ENCODE results near the gene ETS1.

Gene ETS1

DNA sequence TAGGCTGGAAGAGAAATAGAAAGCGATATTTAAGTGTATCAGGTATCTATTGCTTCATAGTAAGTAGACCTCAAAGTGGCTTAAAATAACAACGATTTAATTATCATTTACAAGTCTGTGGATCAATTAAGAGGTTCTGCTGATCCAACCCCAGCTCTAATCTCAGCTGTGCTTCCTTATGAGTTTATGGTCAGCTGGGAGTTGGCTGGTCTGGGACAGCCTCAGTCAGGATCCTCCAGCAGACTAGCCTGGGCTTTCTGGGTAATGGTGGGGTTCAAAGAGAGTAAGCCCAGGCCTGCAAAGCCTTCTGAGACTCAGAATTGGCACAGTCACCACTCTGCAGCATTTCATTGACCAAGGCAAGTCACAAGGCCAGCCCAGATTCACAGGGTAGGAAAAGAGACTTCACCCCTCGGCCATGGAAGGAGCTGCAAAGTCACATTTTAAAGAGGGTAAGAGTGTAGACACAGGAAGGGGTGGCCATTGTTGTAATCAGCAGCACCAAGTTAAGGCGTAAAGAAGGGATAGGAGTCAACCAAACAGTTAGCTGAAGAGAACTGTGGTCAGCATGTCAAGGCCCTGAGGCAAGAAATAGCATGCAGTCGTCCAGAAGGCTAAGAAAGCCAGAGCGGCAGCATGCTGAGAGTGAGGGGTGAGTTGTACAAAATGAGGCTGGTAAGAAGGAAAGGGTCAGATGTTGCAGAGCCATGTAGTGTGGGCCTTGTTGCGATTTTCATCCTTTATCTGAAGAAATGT is 168.2 kb downstream of the ETS1 start:
- CTCF ChIA-PET = interaction anchor here (0.9 kb wide), 1 partner anchor 78 kb away, joined by 4 read pairs; no protein-coding TSS in a partner anchor
- Mint-ChIP-seq H3K4me1 (peaks cover 25% of the 10 kb centered on the region), H3K27ac (no peak overlapping the region), H3K9me3 (no peaks in the 10 kb centered on the region), H3K4me3 (no peak overlapping the region), H3K36me3 (no peaks in the 10 kb centered on the region), H3K27me3 (no peaks in the 10 kb centered on the region)
- DNase-seq = no peak

DNA sequence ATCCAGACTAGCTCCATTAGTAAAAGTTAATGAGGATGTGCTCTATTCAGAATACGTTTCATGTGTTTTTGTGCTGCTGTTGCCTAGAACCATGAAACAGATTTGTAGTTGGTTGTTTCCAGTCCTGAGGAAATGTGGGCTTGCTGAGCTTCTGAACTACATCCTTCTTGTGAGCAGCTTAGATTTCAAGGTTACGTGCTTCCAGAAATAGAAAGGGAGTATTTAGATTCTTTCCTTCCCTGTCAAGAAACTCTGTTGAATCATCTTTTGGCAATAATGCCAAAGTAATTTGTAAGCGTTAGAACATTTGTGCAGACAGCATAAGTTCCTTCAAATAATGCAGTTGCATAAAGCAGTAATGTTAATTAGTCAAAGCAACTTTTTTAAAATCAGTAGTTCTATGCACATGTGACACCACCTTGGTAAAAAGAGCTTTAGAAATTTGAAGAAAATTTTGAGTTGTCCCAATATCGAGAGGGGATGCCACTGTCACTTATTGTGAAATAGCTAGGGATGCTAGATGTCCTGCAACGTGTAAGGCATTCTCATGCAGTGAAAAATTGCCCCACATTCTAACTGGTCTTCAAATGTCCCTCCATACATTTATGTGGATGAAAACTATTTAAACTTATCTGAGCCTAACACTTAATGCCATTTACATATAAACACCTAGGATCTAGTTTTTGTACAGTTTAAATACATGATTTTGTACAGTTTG is 169.6 kb downstream of the ETS1 start:
- Mint-ChIP-seq H3K27ac (no peak overlapping the region), H3K27me3 (no peaks in the 10 kb centered on the region), H3K9me3 (no peaks in the 10 kb centered on the region), H3K4me1 (peaks cover 28% of the 10 kb centered on the region), H3K4me3 (no peak overlapping the region), H3K36me3 (no peaks in the 10 kb centered on the region)
- no peak for DNase-seq
- CTCF ChIA-PET = interaction anchor here (1.0 to 1.4 kb wide), 2 partner anchors 14 to 245 kb away, joined by 3 to 4 read pairs; no protein-coding TSS in a partner anchor

DNA sequence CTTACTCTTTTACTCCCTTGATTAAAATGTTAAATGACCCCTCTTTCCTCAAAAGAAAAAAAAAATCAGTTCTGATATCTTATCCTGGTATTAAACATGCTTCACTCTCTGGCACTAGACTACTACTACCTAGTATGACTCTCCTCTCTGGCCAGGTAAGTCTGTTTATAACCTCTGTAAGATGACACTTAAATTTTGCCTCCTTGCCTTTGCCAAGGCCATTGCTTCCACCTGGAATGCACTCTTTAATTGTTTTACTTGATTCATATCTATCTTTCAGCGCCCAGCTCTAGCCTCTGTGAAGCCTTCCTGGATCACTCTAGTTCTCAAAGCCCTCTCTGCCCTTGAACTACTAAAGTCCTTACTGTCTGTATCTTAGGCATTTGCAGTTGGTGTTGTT is 170.4 kb downstream of the ETS1 start:
- no peaks in the 10 kb centered on the region for H3K27me3 Mint-ChIP-seq
- peaks cover 28% of the 10 kb centered on the region for H3K4me1 Mint-ChIP-seq
- DNase-seq = no peak
- no peaks in the 10 kb centered on the region for H3K9me3 Mint-ChIP-seq
- no peak overlapping the region for H3K27ac Mint-ChIP-seq
- H3K36me3 Mint-ChIP-seq = no peaks in the 10 kb centered on the region
- CTCF ChIA-PET = interaction anchor here (1.0 to 1.4 kb wide), 2 partner anchors 15 to 244 kb away, joined by 3 to 4 read pairs; no protein-coding TSS in a partner anchor
- no peak overlapping the region for H3K4me3 Mint-ChIP-seq

DNA sequence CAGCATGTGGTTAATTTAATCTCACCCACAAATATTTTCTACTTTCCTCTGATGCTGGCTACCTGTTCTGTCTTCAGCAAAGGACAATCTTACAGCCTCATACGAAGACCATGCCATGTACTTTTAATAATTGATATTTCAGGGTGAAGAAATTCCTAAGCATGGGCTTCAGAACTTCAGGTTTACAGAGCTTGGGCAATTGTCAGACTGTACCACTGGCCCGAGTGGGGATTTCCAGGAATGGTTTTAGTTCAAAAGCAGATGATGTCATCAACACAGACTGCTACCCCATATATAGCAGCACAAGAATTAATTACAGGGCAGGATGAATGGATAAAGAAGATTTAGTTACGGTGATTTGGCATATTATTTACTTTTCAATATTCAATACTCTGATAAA is 171.8 kb downstream of the ETS1 start:
- Mint-ChIP-seq H3K27me3 (no peaks in the 10 kb centered on the region), H3K9me3 (no peaks in the 10 kb centered on the region), H3K36me3 (no peaks in the 10 kb centered on the region), H3K4me1 (peaks cover 34% of the 10 kb centered on the region), H3K4me3 (no peak overlapping the region), H3K27ac (no peak overlapping the region)
- no peak for DNase-seq
- CTCF ChIA-PET = no interaction called here

DNA sequence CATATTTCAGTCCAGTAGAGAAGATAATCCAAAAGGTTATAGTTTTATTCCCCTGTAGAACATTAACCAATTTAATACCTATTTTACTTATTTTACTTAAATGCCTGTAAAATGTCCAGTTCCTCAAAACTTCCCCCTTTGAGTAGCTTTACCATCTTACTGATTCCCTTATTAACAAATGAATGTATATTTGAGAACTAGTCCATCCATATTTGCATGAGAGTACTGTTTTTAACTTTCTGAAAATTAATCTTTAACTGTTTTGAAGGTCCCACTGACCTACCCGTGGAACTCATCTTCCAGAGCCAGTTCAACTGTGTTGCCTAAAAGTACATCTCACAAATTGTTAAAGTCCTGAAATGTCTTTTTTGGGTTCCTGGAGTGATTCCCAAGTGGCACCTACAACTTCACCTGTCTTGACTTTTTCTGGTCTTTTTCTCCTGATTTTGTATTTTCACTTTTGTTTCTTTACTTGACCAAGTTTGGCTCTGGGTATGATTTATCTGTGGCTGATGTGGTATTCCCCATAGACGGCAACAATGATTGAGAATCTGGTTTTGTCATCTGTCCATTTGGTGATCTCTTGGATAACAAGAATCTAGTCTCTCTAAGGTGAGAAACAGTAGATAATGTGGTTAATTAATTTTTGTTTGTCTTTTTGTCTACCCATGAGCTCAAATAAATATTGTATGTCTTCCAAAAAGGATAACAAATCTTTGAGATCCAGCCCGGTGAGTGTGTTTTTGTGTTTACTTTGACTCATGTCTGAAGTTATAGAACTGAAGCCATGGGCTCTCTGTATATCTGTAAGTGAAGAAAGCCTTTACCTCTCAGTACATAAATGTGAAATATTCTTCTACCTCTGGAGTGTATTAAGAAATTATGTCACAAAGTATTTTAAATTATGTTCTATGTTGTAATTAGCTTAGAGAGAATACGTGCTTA is 174.2 kb downstream of the ETS1 start:
- Mint-ChIP-seq H3K9me3 (no peaks in the 10 kb centered on the region), H3K27ac (no peak overlapping the region), H3K4me1 (peaks cover 34% of the 10 kb centered on the region), H3K27me3 (no peaks in the 10 kb centered on the region), H3K36me3 (no peaks in the 10 kb centered on the region), H3K4me3 (no peak overlapping the region)
- no peak for DNase-seq
- CTCF ChIA-PET = no interaction called here

DNA sequence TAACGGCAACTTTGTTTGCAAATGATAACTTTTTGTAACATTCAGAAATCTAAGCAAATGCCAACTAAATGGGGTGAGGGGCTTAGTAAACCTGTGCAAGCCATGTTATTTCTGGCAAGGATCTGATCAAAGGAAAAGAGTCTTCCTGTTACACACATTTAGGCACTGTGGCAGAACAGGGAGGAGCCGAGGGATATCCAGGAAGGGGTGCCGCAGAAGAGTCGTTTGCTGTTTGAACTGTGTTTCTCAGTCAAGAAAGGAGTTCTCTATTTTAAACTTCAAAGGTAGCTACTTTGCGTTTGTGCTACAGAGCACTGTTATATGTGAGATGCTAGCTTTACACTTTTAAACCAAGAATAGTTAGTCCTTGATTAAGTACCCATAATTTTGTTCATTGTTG is 175.5 kb downstream of the ETS1 start:
- Mint-ChIP-seq H3K4me1 (peaks cover 30% of the 10 kb centered on the region), H3K4me3 (no peak overlapping the region), H3K27me3 (peaks cover 3% of the 10 kb centered on the region), H3K9me3 (no peaks in the 10 kb centered on the region), H3K27ac (peak overlapping the region; percentile 13), H3K36me3 (no peaks in the 10 kb centered on the region)
- DNase-seq = peak; percentile 34
- CTCF ChIA-PET = no interaction called here

DNA sequence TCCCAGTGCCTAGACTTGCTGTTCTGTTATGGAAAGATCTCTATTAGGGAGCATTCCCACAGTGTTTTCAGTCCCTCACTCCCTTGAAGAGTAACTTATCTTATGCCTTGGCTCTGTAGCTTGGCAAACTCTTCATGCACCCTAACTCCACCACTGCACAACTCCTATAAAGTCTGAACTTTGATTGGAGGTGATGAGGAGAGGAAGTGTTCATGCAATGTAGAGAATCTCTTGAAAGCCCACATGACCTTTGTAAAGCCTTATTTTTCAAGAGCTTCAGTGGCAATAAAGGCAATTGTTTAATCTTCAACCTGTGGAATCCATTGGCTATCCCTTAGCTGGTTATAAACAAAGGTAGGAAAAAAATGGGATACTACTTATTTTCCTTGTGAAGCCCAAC is 176.2 kb downstream of the ETS1 start:
- Mint-ChIP-seq H3K4me1 (peaks cover 30% of the 10 kb centered on the region), H3K27me3 (peaks cover 9% of the 10 kb centered on the region), H3K4me3 (no peak overlapping the region), H3K9me3 (no peaks in the 10 kb centered on the region), H3K36me3 (no peaks in the 10 kb centered on the region), H3K27ac (no peak overlapping the region)
- CTCF ChIA-PET = interaction anchor here (1.3 kb wide), 1 partner anchor 88 kb away, joined by 3 read pairs; no protein-coding TSS in a partner anchor
- no peak for DNase-seq

DNA sequence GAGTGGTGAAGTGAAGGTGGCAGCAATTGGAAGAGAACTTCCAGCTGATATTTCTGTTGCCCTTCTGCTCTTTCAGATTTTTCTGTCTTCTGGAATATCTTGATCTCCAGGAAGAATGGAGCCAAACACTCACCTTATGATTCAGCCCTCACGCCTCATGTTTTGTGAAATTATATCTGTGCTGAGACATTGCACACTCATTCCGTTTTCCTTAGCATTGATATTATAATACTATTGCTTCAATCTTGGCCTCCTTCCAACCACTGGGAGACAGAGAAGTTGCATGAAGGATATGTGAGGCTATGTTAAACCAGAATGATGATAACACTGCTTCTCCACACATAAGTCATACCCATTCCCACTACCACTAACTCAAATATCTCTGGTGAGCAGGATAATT is 177.9 kb downstream of the ETS1 start:
- no peaks in the 10 kb centered on the region for H3K36me3 Mint-ChIP-seq
- H3K4me1 Mint-ChIP-seq = peaks cover 25% of the 10 kb centered on the region
- no peak for DNase-seq
- CTCF ChIA-PET = interaction anchor here (1.3 to 1.6 kb wide), 2 partner anchors 14 to 87 kb away, joined by 3 read pairs; no protein-coding TSS in a partner anchor
- no peaks in the 10 kb centered on the region for H3K9me3 Mint-ChIP-seq
- peaks cover 12% of the 10 kb centered on the region for H3K27me3 Mint-ChIP-seq
- H3K4me3 Mint-ChIP-seq = no peak overlapping the region
- no peak overlapping the region for H3K27ac Mint-ChIP-seq
